GM23338 (cell line): ENCODE measurements around the gene CCDC85B.

Source experiments
- CTCF ChIP-seq, 2 experiments: fragments of 200-600 bp in 1 of 2; sonication (generic) in 1 of 2; conservative IDR thresholded peaks; 2 replicates each; pipeline versions ENCODE4 v1.5.1 to v1.6.1; 2016 to 2017; ENCODE audit warnings: antibody characterized with exemption in 2 of 2, low read depth in 2 of 2, mild to moderate bottlenecking in 2 of 2, moderate library complexity in 1 of 2
- EZH2phosphoT487 ChIP-seq: fragments of 200-600 bp; sonication (generic); IDR thresholded peaks from one replicate; pipeline ENCODE4 v1.8.1; 2018; ENCODE audit warnings: antibody characterized with exemption; ENCODE audit not compliant: unreplicated experiment
- STAT1 ChIP-seq: IDR thresholded peaks from one replicate; pipeline ENCODE4 v1.6.1; 2016; ENCODE audit warnings: antibody characterized with exemption; ENCODE audit not compliant: unreplicated experiment
- TF ChIP-seq, protein P1 (sequence below): IDR thresholded peaks from one replicate; pipeline ENCODE4 v1.6.1; 2018; ENCODE audit warnings: antibody characterized with exemption; ENCODE audit not compliant: unreplicated experiment
- TF ChIP-seq, protein P2 (sequence below): IDR thresholded peaks from 2 replicates; pipeline ENCODE4 v1.6.1; 2016; ENCODE audit warnings: antibody characterized with exemption

DNA sequence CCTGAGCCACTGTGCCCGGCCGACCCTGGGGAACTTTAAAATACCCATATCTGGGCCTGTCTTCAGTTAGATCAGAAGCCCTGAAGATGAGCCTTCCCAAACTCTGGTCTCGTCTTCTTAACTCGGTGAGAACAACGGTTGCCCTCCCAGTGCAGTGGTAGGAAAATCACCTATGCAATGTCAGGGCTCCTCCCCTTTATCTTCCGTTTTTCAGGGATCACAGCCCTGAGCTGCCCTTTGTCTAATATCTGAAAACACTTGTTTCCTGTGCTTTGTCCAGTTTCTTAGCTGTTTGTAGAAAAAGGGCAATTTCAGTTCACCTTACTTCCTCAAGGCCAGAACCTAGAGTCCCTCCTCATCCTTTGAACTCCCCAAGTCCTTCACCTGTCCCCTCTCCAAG lies 38.2 kb downstream of the CCDC85B start:
- TF ChIP-seq, protein P1, sequence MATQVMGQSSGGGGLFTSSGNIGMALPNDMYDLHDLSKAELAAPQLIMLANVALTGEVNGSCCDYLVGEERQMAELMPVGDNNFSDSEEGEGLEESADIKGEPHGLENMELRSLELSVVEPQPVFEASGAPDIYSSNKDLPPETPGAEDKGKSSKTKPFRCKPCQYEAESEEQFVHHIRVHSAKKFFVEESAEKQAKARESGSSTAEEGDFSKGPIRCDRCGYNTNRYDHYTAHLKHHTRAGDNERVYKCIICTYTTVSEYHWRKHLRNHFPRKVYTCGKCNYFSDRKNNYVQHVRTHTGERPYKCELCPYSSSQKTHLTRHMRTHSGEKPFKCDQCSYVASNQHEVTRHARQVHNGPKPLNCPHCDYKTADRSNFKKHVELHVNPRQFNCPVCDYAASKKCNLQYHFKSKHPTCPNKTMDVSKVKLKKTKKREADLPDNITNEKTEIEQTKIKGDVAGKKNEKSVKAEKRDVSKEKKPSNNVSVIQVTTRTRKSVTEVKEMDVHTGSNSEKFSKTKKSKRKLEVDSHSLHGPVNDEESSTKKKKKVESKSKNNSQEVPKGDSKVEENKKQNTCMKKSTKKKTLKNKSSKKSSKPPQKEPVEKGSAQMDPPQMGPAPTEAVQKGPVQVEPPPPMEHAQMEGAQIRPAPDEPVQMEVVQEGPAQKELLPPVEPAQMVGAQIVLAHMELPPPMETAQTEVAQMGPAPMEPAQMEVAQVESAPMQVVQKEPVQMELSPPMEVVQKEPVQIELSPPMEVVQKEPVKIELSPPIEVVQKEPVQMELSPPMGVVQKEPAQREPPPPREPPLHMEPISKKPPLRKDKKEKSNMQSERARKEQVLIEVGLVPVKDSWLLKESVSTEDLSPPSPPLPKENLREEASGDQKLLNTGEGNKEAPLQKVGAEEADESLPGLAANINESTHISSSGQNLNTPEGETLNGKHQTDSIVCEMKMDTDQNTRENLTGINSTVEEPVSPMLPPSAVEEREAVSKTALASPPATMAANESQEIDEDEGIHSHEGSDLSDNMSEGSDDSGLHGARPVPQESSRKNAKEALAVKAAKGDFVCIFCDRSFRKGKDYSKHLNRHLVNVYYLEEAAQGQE = no peak
- TF ChIP-seq EZH2phosphoT487 (no peak), CTCF (conservative IDR thresholded peaks at IDR 0.05; ENCODE audit: low read depth in 2 of 2) (no peak), STAT1 (no peak)
- TF ChIP-seq, protein P2, sequence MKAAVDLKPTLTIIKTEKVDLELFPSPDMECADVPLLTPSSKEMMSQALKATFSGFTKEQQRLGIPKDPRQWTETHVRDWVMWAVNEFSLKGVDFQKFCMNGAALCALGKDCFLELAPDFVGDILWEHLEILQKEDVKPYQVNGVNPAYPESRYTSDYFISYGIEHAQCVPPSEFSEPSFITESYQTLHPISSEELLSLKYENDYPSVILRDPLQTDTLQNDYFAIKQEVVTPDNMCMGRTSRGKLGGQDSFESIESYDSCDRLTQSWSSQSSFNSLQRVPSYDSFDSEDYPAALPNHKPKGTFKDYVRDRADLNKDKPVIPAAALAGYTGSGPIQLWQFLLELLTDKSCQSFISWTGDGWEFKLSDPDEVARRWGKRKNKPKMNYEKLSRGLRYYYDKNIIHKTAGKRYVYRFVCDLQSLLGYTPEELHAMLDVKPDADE = no peak
